Measurements from ENCODE around the gene ADAMTSL5.
"Not testable (repeated sequence)": the region's sequence is repeated elsewhere in the genome, so short reads cannot be mapped to it uniquely, and the experiment has no call there.

GRCh38 chr19:1530856-1531255 lies 18.0 kb upstream of the ADAMTSL5 start:
- TF ChIP-seq EZH2 (IDR thresholded peaks at IDR 0.05); POLR2AphosphoS5 (IDR thresholded peaks at IDR 0.05; ENCODE audit: borderline replicate concordance, low read depth, low read length); FOXP2 (optimal IDR thresholded peaks at IDR 0.05; ENCODE audit: control extremely low read depth, extremely low read length, insufficient read depth): not testable (repeated sequence)

Measured in SK-N-MC (cell line).